GM12878 (cell line): ENCODE data around the gene AKT1S1. TPM values are rescaled to one million over a fixed set of nuclear protein-coding genes. Genes with fewer than 3 reads are reported as not detected.

ENCODE experiments used
- ATAC-seq: fragments of 200-7000 bp; cut with Tn5 transposase; 3 replicates; pipeline ENCODE4 v1.9.1; 2020; ENCODE audit warnings: mild to moderate bottlenecking, moderate library complexity
- BruUV-seq: library from RNA; stranded (reverse); fragments of 400-500 nt; replicated peaks from 2 replicates; lab custom pipeline; 2021; lab: Mats Ljungman, UMichigan
- CTCF ChIA-PET: fragments of 300-600 bp; sonication (Branson Sonifier 250); formaldehyde crosslinking; extraction: SDS; loops from one replicate; lab custom pipeline; 2021; ENCODE audit warnings: inconsistent platforms; lab: Yijun Ruan, JAX
- POLR2A ChIA-PET: fragments of 350-600 bp; formaldehyde crosslinking; extraction: SDS; loops from one replicate; lab custom pipeline; 2021; ENCODE audit warnings: inconsistent platforms; lab: Charles Lee
- RAD21 ChIA-PET: fragments of 300-600 bp; sonication (Branson Sonifier 250); formaldehyde crosslinking; loops from one replicate; lab custom pipeline; 2023; ENCODE audit warnings: antibody characterized with exemption; ENCODE audit not compliant: unreplicated experiment; lab: Charles Lee
- SMC1A ChIA-PET: fragments of 300-600 bp; sonication (Branson Sonifier 250); formaldehyde crosslinking; loops from one replicate; lab custom pipeline; 2023; ENCODE audit not compliant: unreplicated experiment, uncharacterized antibody; lab: Charles Lee
- DNase-seq: peaks from one replicate; pipeline ENCODE4 v3.0.0-alpha.2; 2011; ENCODE audit warnings: low read depth, low spot score
- FAIRE-seq: peaks from 3 replicates; lab custom pipeline; 2011; peaks lifted over from hg19 to GRCh38; lab: Jason Lieb, UNC
- H2AFZ ChIP-seq: 2 replicates; pipeline ENCODE4 v1.6.0; 2011; ENCODE audit warnings: low read depth, low read length, control low read depth; ENCODE audit not compliant: control insufficient read depth
- H3K27ac ChIP-seq: 2 replicates; pipeline ENCODE4 v1.5.1; 2011; ENCODE audit warnings: control low read depth; ENCODE audit not compliant: control insufficient read depth, insufficient read depth
- H3K27me3 ChIP-seq, 2 experiments: replicated peaks in 1 of 2; 2 replicates each; pipeline versions ENCODE4 v1.6.0 to v1.6.1; 2011; ENCODE audit warnings: low read length in 1 of 2; ENCODE audit not compliant: control insufficient read depth in 2 of 2, insufficient read depth in 2 of 2
- H3K36me3 ChIP-seq, 2 experiments: 2 replicates each; pipeline ENCODE4 v1.5.1; 2011; ENCODE audit warnings: low read length in 1 of 2; ENCODE audit not compliant: control insufficient read depth in 2 of 2, insufficient read depth in 2 of 2
- H3K4me1 ChIP-seq: 2 replicates; pipeline ENCODE4 v1.6.1; 2011; ENCODE audit warnings: mild to moderate bottlenecking, low read length, moderate library complexity, mixed read lengths; ENCODE audit not compliant: control insufficient read depth, insufficient read depth
- H3K4me2 ChIP-seq: 2 replicates; pipeline ENCODE4 v1.6.0; 2011; ENCODE audit warnings: control low read depth; ENCODE audit not compliant: control insufficient read depth, insufficient read depth
- H3K4me3 ChIP-seq: fragments of 200-600 bp; sonication (generic); 2 replicates; pipeline ENCODE4 v1.5.1; 2016
- H3K79me2 ChIP-seq: 2 replicates; pipeline ENCODE4 v1.6.0; 2011; ENCODE audit warnings: low read length; ENCODE audit not compliant: control insufficient read depth, insufficient read depth
- H3K9ac ChIP-seq: 2 replicates; pipeline ENCODE4 v1.8.0; 2011; ENCODE audit warnings: low read length, control low read depth, mixed read lengths; ENCODE audit not compliant: control insufficient read depth, insufficient read depth
- H3K9me3 ChIP-seq: replicated peaks from 3 replicates; pipeline ENCODE4 v1.5.1; 2011; ENCODE audit warnings: mild to moderate bottlenecking, low read length; ENCODE audit not compliant: control insufficient read depth, insufficient read depth
- H4K20me1 ChIP-seq: 2 replicates; pipeline ENCODE4 v1.6.0; 2011; ENCODE audit not compliant: control insufficient read depth, insufficient read depth
- ASH2L ChIP-seq: fragments of 300-600, 200-600 bp; sonication (generic); IDR thresholded peaks from 2 replicates; pipeline ENCODE4 v1.6.1; 2017; ENCODE audit warnings: low read depth, mild to moderate bottlenecking, borderline replicate concordance
- FOS ChIP-seq: IDR thresholded peaks from 3 replicates; pipeline ENCODE4 v1.6.1; 2011; ENCODE audit warnings: borderline replicate concordance; ENCODE audit not compliant: insufficient read length; ENCODE audit errors: extremely low read depth
- GATAD2B ChIP-seq: fragments of 450-650 bp; conservative IDR thresholded peaks from 2 replicates; pipeline ENCODE4 v1.6.1; 2017; ENCODE audit warnings: low read depth, mild to moderate bottlenecking, moderate library complexity
- MTA3 ChIP-seq: IDR thresholded peaks from 2 replicates; pipeline ENCODE4 v1.6.1; 2012; ENCODE audit warnings: low read length, inconsistent platforms, borderline replicate concordance
- PAX8 ChIP-seq: fragments of 450-650 bp; IDR thresholded peaks from 2 replicates; pipeline ENCODE4 v1.6.1; 2017; ENCODE audit warnings: mild to moderate bottlenecking, moderate library complexity
- PKNOX1 ChIP-seq: fragments of 450-650 bp; IDR thresholded peaks from 2 replicates; pipeline ENCODE4 v1.6.1; 2016; ENCODE audit warnings: mild to moderate bottlenecking
- PRDM15 ChIP-seq: fragments of 450-650 bp; formaldehyde crosslinking; IDR thresholded peaks from 2 replicates; pipeline ENCODE4 v1.4.0; 2020; ENCODE audit warnings: mild to moderate bottlenecking, moderate library complexity
- RUNX3 ChIP-seq: IDR thresholded peaks from 2 replicates; pipeline ENCODE4 v1.6.1; 2012; ENCODE audit warnings: low read length, inconsistent platforms
- SRF ChIP-seq, 2 experiments: IDR thresholded peaks; 2 replicates each; pipeline ENCODE4 v1.6.1; 2011; ENCODE audit warnings: low read depth in 2 of 2, low read length in 2 of 2, mild to moderate bottlenecking in 1 of 2, moderate library complexity in 1 of 2
- TAF1 ChIP-seq: IDR thresholded peaks from 2 replicates; pipeline ENCODE4 v1.6.1; 2011; ENCODE audit warnings: mild to moderate bottlenecking, low read depth, low read length, borderline replicate concordance
- ZNF24 ChIP-seq: fragments of 450-650 bp; IDR thresholded peaks from 2 replicates; pipeline ENCODE4 v1.6.1; 2017; ENCODE audit warnings: antibody characterized with exemption, mild to moderate bottlenecking
- WGBS: methylation state at CpG from one replicate; pipeline ENCODE4 v1.1.6; 2016; ENCODE audit warnings: low lambda C conversion rate; ENCODE audit not compliant: insufficient replicate concordance, insufficient coverage; ENCODE audit errors: missing lambda C conversion rate; 5-methylcytosine and 5-hydroxymethylcytosine counted together
- in situ Hi-C: fragments of 300-500 bp; cut with MboI; formaldehyde crosslinking; loops from 9 replicates; pipeline ENCODE4 v1.14.3; 2018; ENCODE audit warnings: mixed read lengths
- intact Hi-C: fragments of 100-400 bp; cut with micrococcal nuclease; formaldehyde crosslinking; loops from one replicate; pipeline ENCODE4 v1.14.2; 2022; ENCODE audit not compliant: unreplicated experiment
- polyA plus RNA-seq, 11 experiments: library from polyadenylated mRNA; depleted of rRNA in 4 of 11; unstranded in 6 of 11; stranded (reverse) in 5 of 11; fragments of >200 nt; fragmentation: Nextera tagmentation in 4 of 11; fragmentation: Illumina TruSeq in 1 of 11; extraction: Ambion mirVana in 4 of 11; extraction: Trizol in 1 of 11; gene quantifications; 1 replicate in 1 of 11; 2 replicates in 10 of 11; pipeline versions ENCODE4 v1.2.1 to v1.2.3, GENCODE V29; 2011 to 2016; ENCODE audit warnings: inconsistent platforms in 2 of 11, missing spikeins in 2 of 11, low read depth in 1 of 11
- total RNA-seq, 4 experiments: library from RNA; depleted of rRNA in 3 of 4; stranded (reverse); fragments of >200 nt in 3 of 4; fragmentation: Illumina TruSeq in 1 of 4; extraction: Trizol in 1 of 4; gene quantifications; 2 replicates each; pipeline versions ENCODE4 v1.2.1 to v1.2.3, GENCODE V29; 2013 to 2021
- TF ChIP-seq, protein P1 (sequence below): IDR thresholded peaks from 2 replicates; pipeline ENCODE4 v1.6.1; 2011; ENCODE audit warnings: low read depth, low read length, improper control_type of control experiment, borderline replicate concordance
- TF ChIP-seq, protein P2 (sequence below): fragments of 450-650 bp; formaldehyde crosslinking; IDR thresholded peaks from 2 replicates; pipeline ENCODE4 v1.5.0; 2022; ENCODE audit warnings: mild to moderate bottlenecking, missing genetic modification characterization

AKT1S1 gene
- total and polyA plus RNA-seq, 10 of the 15 experiments (the other 5 are each of a cell fraction or from before 2014, with no cell fraction given), result 0.43 to 23.0 (median 12.3) TPM

DNA sequence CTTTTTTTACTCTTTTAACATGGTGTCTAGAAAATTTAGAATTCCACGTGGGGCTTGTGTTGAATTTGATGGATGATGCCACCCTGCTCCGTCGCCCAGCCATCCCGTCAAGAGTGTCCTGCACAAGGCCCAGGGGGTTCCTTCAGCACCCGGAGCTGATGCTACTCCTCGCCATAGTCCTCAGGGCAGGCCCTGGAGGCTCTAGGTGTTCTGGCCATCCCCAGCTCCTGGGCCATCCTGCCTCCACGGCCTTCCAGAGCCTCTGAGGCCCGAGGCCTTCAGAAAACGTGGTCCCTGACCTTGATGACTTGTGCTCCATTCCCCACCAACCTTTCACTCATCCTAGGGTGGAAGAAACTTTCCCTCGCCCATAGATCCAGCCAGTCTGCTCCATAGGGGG lies 3.3 kb downstream of the AKT1S1 start (continued):
- TF ChIP-seq, protein P1, sequence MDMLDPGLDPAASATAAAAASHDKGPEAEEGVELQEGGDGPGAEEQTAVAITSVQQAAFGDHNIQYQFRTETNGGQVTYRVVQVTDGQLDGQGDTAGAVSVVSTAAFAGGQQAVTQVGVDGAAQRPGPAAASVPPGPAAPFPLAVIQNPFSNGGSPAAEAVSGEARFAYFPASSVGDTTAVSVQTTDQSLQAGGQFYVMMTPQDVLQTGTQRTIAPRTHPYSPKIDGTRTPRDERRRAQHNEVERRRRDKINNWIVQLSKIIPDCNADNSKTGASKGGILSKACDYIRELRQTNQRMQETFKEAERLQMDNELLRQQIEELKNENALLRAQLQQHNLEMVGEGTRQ, result no peak
- no peak for TF ChIP-seq PRDM15
- TF ChIP-seq RUNX3, result no peak
- TF ChIP-seq, all 136 proteins: peak for 0

DNA sequence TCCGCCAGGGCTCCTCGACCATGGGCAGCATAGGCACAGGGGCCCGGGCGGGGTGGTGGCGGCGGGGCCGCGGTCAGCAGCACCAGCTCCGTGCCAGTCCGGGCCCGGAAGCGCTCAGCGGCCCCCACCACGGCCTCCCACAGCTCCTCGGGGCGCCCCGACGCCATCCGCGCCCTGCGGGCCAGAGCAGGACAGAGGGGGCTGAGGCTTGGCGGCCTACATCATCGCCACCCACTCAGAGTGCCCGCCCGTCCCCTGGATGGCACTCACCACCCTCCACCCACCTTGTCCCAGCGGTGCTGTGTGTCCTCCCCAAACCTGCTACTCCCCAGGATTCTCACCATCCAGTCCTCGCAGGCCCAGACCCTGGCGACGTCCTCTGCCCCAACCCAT lies 4.0 kb downstream of the AKT1S1 start:
- no peak overlapping the region for H3K4me2 ChIP-seq
- no peak overlapping the region for H3K27ac ChIP-seq
- no peaks in the 10 kb centered on the region for H3K9me3 ChIP-seq
- no peak overlapping the region for H3K9ac ChIP-seq
- no peak overlapping the region for H3K4me3 ChIP-seq
- H3K36me3 ChIP-seq, result no peaks in the 10 kb centered on the region; a peak in 1 of 4 replicates
- in situ Hi-C loops, result no loop called here
- ATAC-seq (no peak), DNase-seq (no peak), FAIRE-seq (no peak)
- RAD21 ChIA-PET, result no interaction called here
- WGBS, result 92% methylated on average over 22 of the region's 29 CpGs
- no TSS peak for BruUV-seq
- H4K20me1 ChIP-seq, result no peaks in the 10 kb centered on the region
- H2AFZ ChIP-seq, result no peak overlapping the region
- SMC1A ChIA-PET, result no interaction called here
- intact Hi-C loops, result loop anchor here (5.0 kb wide), 1 partner anchor 386 kb away; the partner anchor contains the start of gene RPL13A
- H3K4me1 ChIP-seq, result peaks cover 29% of the 10 kb centered on the region
- CTCF ChIA-PET, result no interaction called here
- H3K27me3 ChIP-seq, result no peaks in the 10 kb centered on the region
- peaks cover 23% of the 10 kb centered on the region for H3K79me2 ChIP-seq
- POLR2A ChIA-PET, result no interaction called here
- TF ChIP-seq ASH2L (no peak), TAF1 (no peak), PKNOX1 (no peak), FOS (no peak), MTA3 (no peak), PAX8 (no peak), SRF (IDR thresholded peaks at IDR 0.05; ENCODE audit: low read depth in 2 of 2, low read length in 2 of 2) (no peak), GATAD2B (no peak), ZNF24 (no peak)
- TF ChIP-seq, protein P2, sequence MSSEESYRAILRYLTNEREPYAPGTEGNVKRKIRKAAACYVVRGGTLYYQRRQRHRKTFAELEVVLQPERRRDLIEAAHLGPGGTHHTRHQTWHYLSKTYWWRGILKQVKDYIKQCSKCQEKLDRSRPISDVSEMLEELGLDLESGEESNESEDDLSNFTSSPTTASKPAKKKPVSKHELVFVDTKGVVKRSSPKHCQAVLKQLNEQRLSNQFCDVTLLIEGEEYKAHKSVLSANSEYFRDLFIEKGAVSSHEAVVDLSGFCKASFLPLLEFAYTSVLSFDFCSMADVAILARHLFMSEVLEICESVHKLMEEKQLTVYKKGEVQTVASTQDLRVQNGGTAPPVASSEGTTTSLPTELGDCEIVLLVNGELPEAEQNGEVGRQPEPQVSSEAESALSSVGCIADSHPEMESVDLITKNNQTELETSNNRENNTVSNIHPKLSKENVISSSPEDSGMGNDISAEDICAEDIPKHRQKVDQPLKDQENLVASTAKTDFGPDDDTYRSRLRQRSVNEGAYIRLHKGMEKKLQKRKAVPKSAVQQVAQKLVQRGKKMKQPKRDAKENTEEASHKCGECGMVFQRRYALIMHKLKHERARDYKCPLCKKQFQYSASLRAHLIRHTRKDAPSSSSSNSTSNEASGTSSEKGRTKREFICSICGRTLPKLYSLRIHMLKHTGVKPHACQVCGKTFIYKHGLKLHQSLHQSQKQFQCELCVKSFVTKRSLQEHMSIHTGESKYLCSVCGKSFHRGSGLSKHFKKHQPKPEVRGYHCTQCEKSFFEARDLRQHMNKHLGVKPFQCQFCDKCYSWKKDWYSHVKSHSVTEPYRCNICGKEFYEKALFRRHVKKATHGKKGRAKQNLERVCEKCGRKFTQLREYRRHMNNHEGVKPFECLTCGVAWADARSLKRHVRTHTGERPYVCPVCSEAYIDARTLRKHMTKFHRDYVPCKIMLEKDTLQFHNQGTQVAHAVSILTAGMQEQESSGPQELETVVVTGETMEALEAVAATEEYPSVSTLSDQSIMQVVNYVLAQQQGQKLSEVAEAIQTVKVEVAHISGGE, result no peak
